ENCODE measurements around the gene HPF1.
A peak's percentile ranks its signal among the peaks of the same experiment; 100 is the strongest.
"Not testable (repeated sequence)": the region's sequence is repeated elsewhere in the genome, so short reads cannot be mapped to it uniquely, and the experiment has no call there.

HPF1 gene

GRCh38 chr4:169757575-169758184 is at the start of gene HPF1:
Gene HPF1 (minus strand): TSS chr4:169757944. CDS start chr4:169757877, 67 bp downstream.
- DNase-seq (ENCODE audit: low spot score) = peak; percentile 96
- TF ChIP-seq CTCF (conservative IDR thresholded peaks at IDR 0.05; ENCODE audit: low read depth) = no peak
- peak within 1 kb of the TSS; percentile 87 for H3K27ac ChIP-seq
- CTCF ChIA-PET = interaction anchor here (0.6 kb wide), 2 partner anchors 13 to 1373 kb away, joined by 3 read pairs; no protein-coding TSS in a partner anchor
- POLR2A ChIA-PET (ENCODE audit: low non-redundant PET) = no interaction called here

GRCh38 chr4:169806770-169807169 is 49.0 kb upstream of the HPF1 start:
- DNase-seq (ENCODE audit: low spot score); H3K27ac ChIP-seq; POLR2A ChIA-PET (ENCODE audit: low non-redundant PET); CTCF ChIA-PET: not testable (repeated sequence)

GRCh38 chr4:169803413-169803812 is 45.7 kb upstream of the HPF1 start:
- ChIA-PET CTCF (interaction anchor here (0.6 to 0.7 kb wide), 2 partner anchors 223 to 237 kb away, joined by 3 read pairs; no protein-coding TSS in a partner anchor), POLR2A (ENCODE audit: low non-redundant PET) (no interaction called here)
- DNase-seq (ENCODE audit: low spot score) = no peak
- TF ChIP-seq CTCF (conservative IDR thresholded peaks at IDR 0.05; ENCODE audit: low read depth) = no peak
- H3K27ac ChIP-seq = no peak overlapping the region

GRCh38 chr4:169802873-169803272 is 45.1 kb upstream of the HPF1 start:
- TF ChIP-seq CTCF (conservative IDR thresholded peaks at IDR 0.05; ENCODE audit: low read depth) = no peak
- ChIA-PET POLR2A (ENCODE audit: low non-redundant PET) (no interaction called here), CTCF (interaction anchor here (0.6 to 0.7 kb wide), 2 partner anchors 224 to 237 kb away, joined by 3 read pairs; no protein-coding TSS in a partner anchor)
- H3K27ac ChIP-seq = no peak overlapping the region
- DNase-seq (ENCODE audit: low spot score) = no peak

- ChIA-PET CTCF (interaction anchor here (1.0 to 2.0 kb wide), 2 partner anchors 10 to 108 kb away, joined by 5 to 6 read pairs; no protein-coding TSS in a partner anchor), POLR2A (ENCODE audit: low non-redundant PET) (no interaction called here)
- TF ChIP-seq CTCF (conservative IDR thresholded peaks at IDR 0.05; ENCODE audit: low read depth) = no peak
- H3K27ac ChIP-seq = no peak overlapping the region
- DNase-seq (ENCODE audit: low spot score) = no peak
Measured at GRCh38 chr4:169800541-169800940, 42.8 kb upstream of the HPF1 start.

GRCh38 chr4:169799260-169799659 is 41.5 kb upstream of the HPF1 start:
- ChIA-PET CTCF (interaction anchor here (1.0 to 2.0 kb wide), 2 partner anchors 11 to 109 kb away, joined by 5 to 6 read pairs; no protein-coding TSS in a partner anchor), POLR2A (ENCODE audit: low non-redundant PET) (no interaction called here)
- no peak for TF ChIP-seq CTCF (conservative IDR thresholded peaks at IDR 0.05; ENCODE audit: low read depth)

GRCh38 chr4:169795585-169795984 is 37.8 kb upstream of the HPF1 start:
- no peak overlapping the region for H3K27ac ChIP-seq
- DNase-seq (ENCODE audit: low spot score) = peak; percentile 38
- no peak for TF ChIP-seq CTCF (conservative IDR thresholded peaks at IDR 0.05; ENCODE audit: low read depth)
- POLR2A ChIA-PET (ENCODE audit: low non-redundant PET) = no interaction called here
- CTCF ChIA-PET = no interaction called here

More at GRCh38 chr4:169799260-169799659, 41.5 kb upstream of the HPF1 start:
- no peak overlapping the region for H3K27ac ChIP-seq
- no peak for DNase-seq (ENCODE audit: low spot score)
